ENCODE data around the gene EEFSEC. TPM values are rescaled to one million over a fixed set of nuclear protein-coding genes. Genes with fewer than 3 reads are reported as not detected.

EEFSEC gene
- total and polyA plus RNA-seq, 2 of the 8 experiments (the other 6 are each of a cell fraction or from before 2014, with no cell fraction given), result 13.1 to 19.8 TPM

GRCh38 chr3:128421439-128421836 is 268.2 kb downstream of the EEFSEC start:
- TF ChIP-seq GABPA (IDR thresholded peaks at IDR 0.05; ENCODE audit: borderline replicate concordance, insufficient read depth, low read length), result no peak
- TF ChIP-seq SIX5 (IDR thresholded peaks at IDR 0.05; ENCODE audit: low read depth, low read length), result no peak
- no peak for TF ChIP-seq MAFK (IDR thresholded peaks at IDR 0.05; ENCODE audit: low read depth, low read length)
- no peak for TF ChIP-seq E2F6 (IDR thresholded peaks at IDR 0.05)
- TF ChIP-seq SP1 (IDR thresholded peaks at IDR 0.05; ENCODE audit: low read depth, low read length), result no peak
- Histone ChIP-seq H2BK120ac (replicated peaks; ENCODE audit: low read depth, low read length) (no peak overlapping the region), H3K4me1 (replicated peaks in 1 of 4; ENCODE audit: control insufficient read depth in 3 of 4, insufficient read depth in 4 of 4, low read length in 3 of 4) (peaks cover 0 to 2% (median 0%) of the 10 kb centered on the region in 4 experiments; a peak in 3 of 7 replicates), H3K27me3 (replicated peaks in 1 of 4; ENCODE audit: control insufficient read depth in 3 of 4, extremely low read depth in 1 of 4, insufficient read depth in 3 of 4, low read length in 3 of 4) (peaks cover 0 to 17% (median 10%) of the 10 kb centered on the region in 4 experiments; a peak in 4 of 7 replicates), H2BK15ac (ENCODE audit: low read length) (no peak overlapping the region), H3K4me3 (ENCODE audit: extremely low read depth in 1 of 4, insufficient read depth in 2 of 4, low read depth in 3 of 4, low read length in 4 of 4) (no peak overlapping the region), H3K27ac (ENCODE audit: low read depth, low read length) (no peak overlapping the region), H2BK5ac (ENCODE audit: low read depth, low read length) (no peak overlapping the region), H2AFZ (ENCODE audit: low read length) (no peak overlapping the region), H4K5ac (ENCODE audit: insufficient read length, low read depth, low read length) (no peak overlapping the region), H2BK20ac (ENCODE audit: low read length) (no peak overlapping the region), H3K23ac (ENCODE audit: insufficient read length) (no peak overlapping the region), H4K20me1 (replicated peaks in 1 of 2; ENCODE audit: control insufficient read depth in 1 of 2, insufficient read depth in 2 of 2, low read length in 2 of 2) (peaks cover 0 to 5% of the 10 kb centered on the region in 2 experiments), H2AK5ac (ENCODE audit: low read depth, low read length) (no peak overlapping the region), H3K56ac (replicated peaks; ENCODE audit: insufficient read length, low read depth, low read length) (no peak overlapping the region), H3K18ac (ENCODE audit: extremely low read depth, low read length) (no peak overlapping the region), H3K9me3 (ENCODE audit: insufficient read depth in 2 of 2, low read depth in 1 of 2, low read length in 1 of 2) (no peaks in the 10 kb centered on the region), H3K4ac (replicated peaks; ENCODE audit: insufficient read length, low read depth, low read length) (no peak overlapping the region), H3K9ac (replicated peaks in 1 of 4; ENCODE audit: extremely low read depth in 1 of 4, low read depth in 3 of 4, low read length in 3 of 4) (no peak overlapping the region), H3K23me2 (ENCODE audit: low read depth, low read length) (no peaks in the 10 kb centered on the region), H4K8ac (ENCODE audit: extremely low read depth, insufficient read depth, low read length) (no peak overlapping the region), H3K79me1 (ENCODE audit: low read depth, low read length) (no peaks in the 10 kb centered on the region), H3K14ac (ENCODE audit: insufficient read length) (no peak overlapping the region), H4K91ac (replicated peaks; ENCODE audit: insufficient read length, low read length) (no peak overlapping the region), H3K4me2 (ENCODE audit: insufficient read depth in 1 of 2, low read depth in 2 of 2, low read length in 2 of 2) (no peak overlapping the region), H3K79me2 (ENCODE audit: control insufficient read depth in 1 of 2, insufficient read depth in 2 of 2, low read length in 2 of 2) (no peaks in the 10 kb centered on the region), H2BK12ac (ENCODE audit: low read depth, low read length) (no peak overlapping the region), H3K36me3 (ENCODE audit: control insufficient read depth in 2 of 4, insufficient read depth in 4 of 4, low read length in 3 of 4) (no peaks in the 10 kb centered on the region)
- CTCF ChIA-PET (ENCODE audit: partially characterized antibody), result interaction anchor here (0.6 to 11.0 kb wide), 10 partner anchors 12 to 100 kb away, joined by 3 to 144 read pairs (median 4); no protein-coding TSS in a partner anchor
- FAIRE-seq (no peak), DNase-seq (ENCODE audit: low read depth in 1 of 2, low spot score in 2 of 2) (no peak)
- POLR2A ChIA-PET (ENCODE audit: partially characterized antibody), result interaction anchor here (0.7 to 1.3 kb wide), 3 partner anchors 11 to 37 kb away, joined by 3 to 4 read pairs (median 3); no protein-coding TSS in a partner anchor
- 87% methylated on average over 7 of the region's 11 CpGs; no CpG with 5 or more reads in 1 of the 2 experiments for WGBS, 2 experiments (ENCODE audit: extremely low coverage in 1 of 2, insufficient coverage in 1 of 2, insufficient read length in 1 of 2, insufficient replicate concordance in 2 of 2, low coverage in 1 of 2, low lambda C conversion rate in 2 of 2, missing lambda C conversion rate in 1 of 2)
